K562 (cell line): Measurements from ENCODE around the gene PPFIA3. TPM values are rescaled to one million over a fixed set of nuclear protein-coding genes. Genes with fewer than 3 reads are reported as not detected.
A peak's percentile ranks its signal among the peaks of the same experiment; 100 is the strongest.

Source experiments
- ATF7 ChIP-seq: fragments of 450-650 bp; IDR thresholded peaks from 2 replicates; pipeline ENCODE4 v1.7.1; 2014; ENCODE audit warnings: mild to moderate bottlenecking, moderate library complexity
- BRF2 ChIP-seq: IDR thresholded peaks from 3 replicates; pipeline ENCODE4 v1.6.1; 2011; ENCODE audit warnings: borderline replicate concordance, mild to moderate bottlenecking; ENCODE audit not compliant: insufficient read length, insufficient read depth
- LARP7 ChIP-seq: fragments of 450-650 bp; IDR thresholded peaks from 2 replicates; pipeline ENCODE4 v1.6.1; 2016
- PCBP2 ChIP-seq: fragments of 200-400 bp; formaldehyde crosslinking; IDR thresholded peaks from 2 replicates; pipeline ENCODE4 v1.6.1; 2018; ENCODE audit warnings: low read length, low read depth, mild to moderate bottlenecking, moderate library complexity; ENCODE audit not compliant: poor library complexity, severe bottlenecking
- POLR2A ChIP-seq: fragments of 450-650 bp; conservative IDR thresholded peaks from 2 replicates; pipeline ENCODE4 v1.6.1; 2016
- RAD51 ChIP-seq: fragments of 450-650 bp; IDR thresholded peaks from 2 replicates; pipeline ENCODE4 v1.7.1; 2016; ENCODE audit warnings: low read depth, mild to moderate bottlenecking, borderline replicate concordance
- SAP30 ChIP-seq: fragments of 200-600 bp; sonication (generic); IDR thresholded peaks from 2 replicates; pipeline ENCODE4 v1.6.1; 2012; ENCODE audit warnings: borderline replicate concordance, low read depth, mild to moderate bottlenecking, moderate library complexity, low read length, control low read depth, inconsistent platforms; ENCODE audit not compliant: insufficient read depth, poor library complexity, severe bottlenecking
- SFPQ ChIP-seq: fragments of 200-400 bp; formaldehyde crosslinking; IDR thresholded peaks from 2 replicates; pipeline ENCODE4 v1.6.1; 2017; ENCODE audit warnings: mild to moderate bottlenecking, low read depth, low read length, moderate library complexity
- SIRT6 ChIP-seq: IDR thresholded peaks from one replicate; pipeline ENCODE4 v1.6.1; 2012; ENCODE audit warnings: low read depth, mild to moderate bottlenecking, control low read depth, inconsistent platforms, low read length, moderate library complexity
- TCF7 ChIP-seq: sonication (generic); IDR thresholded peaks from 2 replicates; pipeline ENCODE4 v1.6.1; 2016; ENCODE audit warnings: antibody characterized with exemption, borderline replicate concordance
- ZNF134 ChIP-seq: fragments of 250-450 bp; sonication (Bioruptor Pico); conservative IDR thresholded peaks from 2 replicates; pipeline ENCODE4 v1.4.0; 2020
- ZNF561 ChIP-seq: fragments of 450-650 bp; formaldehyde crosslinking; conservative IDR thresholded peaks from 2 replicates; pipeline ENCODE4 v1.4.0; 2020; ENCODE audit warnings: mild to moderate bottlenecking, moderate library complexity
- ZNF740 ChIP-seq, 3 experiments: fragments of 200-800 bp in 1 of 3; sonication (Bioruptor generic) in 1 of 3; sonication (generic) in 1 of 3; formaldehyde crosslinking in 1 of 3; IDR thresholded peaks; 2 replicates each; pipeline versions ENCODE4 v1.6.1 to v1.8.0; 2016 to 2022; ENCODE audit warnings: mild to moderate bottlenecking in 2 of 3, missing compliant biosample characterization in 2 of 3, missing genetic modification characterization in 2 of 3, missing genetic modification reagents in 1 of 3
- polyA plus RNA-seq, 8 experiments: library from polyadenylated mRNA; depleted of rRNA in 4 of 8; stranded (reverse) in 5 of 8; unstranded in 3 of 8; fragments of >200 nt; fragmentation: Nextera tagmentation in 2 of 8; fragmentation: Illumina TruSeq in 1 of 8; extraction: Ambion mirVana in 2 of 8; extraction: Trizol in 1 of 8; gene quantifications; 2 replicates each; pipeline versions ENCODE4 v1.2.1 to v1.2.3, GENCODE V29; 2011 to 2014; ENCODE audit warnings: inconsistent platforms in 1 of 8, missing spikeins in 1 of 8
- total RNA-seq, 7 experiments: library from RNA; depleted of rRNA in 6 of 7; stranded (reverse); fragments of >200 nt in 6 of 7; fragmentation: Illumina TruSeq in 2 of 7; extraction: Trizol in 2 of 7; gene quantifications; 2 replicates each; pipeline versions ENCODE4 v1.2.1 to v1.2.3, GENCODE V29; 2011 to 2021; ENCODE audit warnings: low replicate concordance in 1 of 7
- TF ChIP-seq, protein P1 (sequence below): fragments of 250-450 bp; sonication (Bioruptor Pico); IDR thresholded peaks from 2 replicates; pipeline ENCODE4 v1.4.0; 2020
- TF ChIP-seq, protein P2 (sequence below): IDR thresholded peaks from 2 replicates; pipeline ENCODE4 v1.6.1; 2011; ENCODE audit not compliant: insufficient read length; ENCODE audit errors: extremely low read depth

The PPFIA3 gene
- total and polyA plus RNA-seq, 9 of the 15 experiments (the other 6 are each of a cell fraction or from before 2014, with no cell fraction given), result 0.10 to 53.0 (median 17.6) TPM

GRCh38 chr19:49150106-49150943 is 31.0 kb downstream of the PPFIA3 start (continued):
- TF ChIP-seq SFPQ, result no peak
- TF ChIP-seq LARP7, result no peak
- TF ChIP-seq ZNF561 (CRISPR knock-in tag), result no peak
- peak; percentile 59 for TF ChIP-seq ZNF740 (CRISPR knock-in tag; IDR thresholded peaks at IDR 0.05)
- no peak for TF ChIP-seq ZNF740 (tag; IDR thresholded peaks at IDR 0.05)
- TF ChIP-seq ZNF134 (CRISPR knock-in tag), result no peak
- TF ChIP-seq, protein P1, sequence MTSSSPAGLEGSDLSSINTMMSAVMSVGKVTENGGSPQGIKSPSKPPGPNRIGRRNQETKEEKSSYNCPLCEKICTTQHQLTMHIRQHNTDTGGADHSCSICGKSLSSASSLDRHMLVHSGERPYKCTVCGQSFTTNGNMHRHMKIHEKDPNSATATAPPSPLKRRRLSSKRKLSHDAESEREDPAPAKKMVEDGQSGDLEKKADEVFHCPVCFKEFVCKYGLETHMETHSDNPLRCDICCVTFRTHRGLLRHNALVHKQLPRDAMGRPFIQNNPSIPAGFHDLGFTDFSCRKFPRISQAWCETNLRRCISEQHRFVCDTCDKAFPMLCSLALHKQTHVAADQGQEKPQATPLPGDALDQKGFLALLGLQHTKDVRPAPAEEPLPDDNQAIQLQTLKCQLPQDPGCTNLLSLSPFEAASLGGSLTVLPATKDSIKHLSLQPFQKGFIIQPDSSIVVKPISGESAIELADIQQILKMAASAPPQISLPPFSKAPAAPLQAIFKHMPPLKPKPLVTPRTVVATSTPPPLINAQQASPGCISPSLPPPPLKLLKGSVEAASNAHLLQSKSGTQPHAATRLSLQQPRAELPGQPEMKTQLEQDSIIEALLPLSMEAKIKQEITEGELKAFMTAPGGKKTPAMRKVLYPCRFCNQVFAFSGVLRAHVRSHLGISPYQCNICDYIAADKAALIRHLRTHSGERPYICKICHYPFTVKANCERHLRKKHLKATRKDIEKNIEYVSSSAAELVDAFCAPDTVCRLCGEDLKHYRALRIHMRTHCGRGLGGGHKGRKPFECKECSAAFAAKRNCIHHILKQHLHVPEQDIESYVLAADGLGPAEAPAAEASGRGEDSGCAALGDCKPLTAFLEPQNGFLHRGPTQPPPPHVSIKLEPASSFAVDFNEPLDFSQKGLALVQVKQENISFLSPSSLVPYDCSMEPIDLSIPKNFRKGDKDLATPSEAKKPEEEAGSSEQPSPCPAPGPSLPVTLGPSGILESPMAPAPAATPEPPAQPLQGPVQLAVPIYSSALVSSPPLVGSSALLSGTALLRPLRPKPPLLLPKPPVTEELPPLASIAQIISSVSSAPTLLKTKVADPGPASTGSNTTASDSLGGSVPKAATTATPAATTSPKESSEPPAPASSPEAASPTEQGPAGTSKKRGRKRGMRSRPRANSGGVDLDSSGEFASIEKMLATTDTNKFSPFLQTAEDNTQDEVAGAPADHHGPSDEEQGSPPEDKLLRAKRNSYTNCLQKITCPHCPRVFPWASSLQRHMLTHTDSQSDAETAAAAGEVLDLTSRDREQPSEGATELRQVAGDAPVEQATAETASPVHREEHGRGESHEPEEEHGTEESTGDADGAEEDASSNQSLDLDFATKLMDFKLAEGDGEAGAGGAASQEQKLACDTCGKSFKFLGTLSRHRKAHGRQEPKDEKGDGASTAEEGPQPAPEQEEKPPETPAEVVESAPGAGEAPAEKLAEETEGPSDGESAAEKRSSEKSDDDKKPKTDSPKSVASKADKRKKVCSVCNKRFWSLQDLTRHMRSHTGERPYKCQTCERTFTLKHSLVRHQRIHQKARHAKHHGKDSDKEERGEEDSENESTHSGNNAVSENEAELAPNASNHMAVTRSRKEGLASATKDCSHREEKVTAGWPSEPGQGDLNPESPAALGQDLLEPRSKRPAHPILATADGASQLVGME, result peak; percentile 60; the same call in 1 of the 2 replicates
- TF ChIP-seq, protein P2, sequence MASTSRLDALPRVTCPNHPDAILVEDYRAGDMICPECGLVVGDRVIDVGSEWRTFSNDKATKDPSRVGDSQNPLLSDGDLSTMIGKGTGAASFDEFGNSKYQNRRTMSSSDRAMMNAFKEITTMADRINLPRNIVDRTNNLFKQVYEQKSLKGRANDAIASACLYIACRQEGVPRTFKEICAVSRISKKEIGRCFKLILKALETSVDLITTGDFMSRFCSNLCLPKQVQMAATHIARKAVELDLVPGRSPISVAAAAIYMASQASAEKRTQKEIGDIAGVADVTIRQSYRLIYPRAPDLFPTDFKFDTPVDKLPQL, result no peak
- TF ChIP-seq TCF7, result no peak
- no peak; the same call in 1 of the 2 replicates for TF ChIP-seq RAD51
- no peak for TF ChIP-seq PCBP2
- TF ChIP-seq SIRT6, result no peak
- TF ChIP-seq SAP30, result no peak
- no peak for TF ChIP-seq BRF2
- peak; percentile 100 for TF ChIP-seq ATF7
- peak; percentile 78 for TF ChIP-seq POLR2A
